Measurements from ENCODE around the gene PCDHA1. TPM values are rescaled to one million over a fixed set of nuclear protein-coding genes. Genes with fewer than 3 reads are reported as not detected.

The PCDHA1 gene
- total RNA-seq, 1 donor = not detected

DNA sequence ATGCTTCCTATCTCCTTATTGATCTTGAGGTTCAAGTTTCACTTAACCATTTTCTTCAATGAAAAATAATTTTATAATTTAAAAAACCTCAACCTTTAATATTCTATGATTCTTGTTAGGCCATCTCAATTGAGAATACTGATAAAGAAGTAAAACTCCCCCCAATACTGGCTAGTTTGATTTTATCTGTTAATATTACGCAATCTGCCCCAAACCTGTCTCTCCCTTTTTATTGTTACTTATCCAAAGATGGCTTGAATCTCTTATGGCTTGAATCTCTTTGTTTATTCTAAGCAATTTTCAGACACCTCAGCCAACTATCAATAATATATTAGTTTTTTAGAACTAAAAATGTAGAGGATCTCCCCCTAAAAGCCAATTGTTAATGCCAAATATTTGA is 176.2 kb downstream of the PCDHA1 start:
- no peak overlapping the region for H3K4me3 ChIP-seq (ENCODE audit: low read depth, low read length)
- no peak for DNase-seq (ENCODE audit: low read depth)
- no peak for TF ChIP-seq CTCF (IDR thresholded peaks at IDR 0.05; ENCODE audit: insufficient read depth, low read depth, low read length)

DNA sequence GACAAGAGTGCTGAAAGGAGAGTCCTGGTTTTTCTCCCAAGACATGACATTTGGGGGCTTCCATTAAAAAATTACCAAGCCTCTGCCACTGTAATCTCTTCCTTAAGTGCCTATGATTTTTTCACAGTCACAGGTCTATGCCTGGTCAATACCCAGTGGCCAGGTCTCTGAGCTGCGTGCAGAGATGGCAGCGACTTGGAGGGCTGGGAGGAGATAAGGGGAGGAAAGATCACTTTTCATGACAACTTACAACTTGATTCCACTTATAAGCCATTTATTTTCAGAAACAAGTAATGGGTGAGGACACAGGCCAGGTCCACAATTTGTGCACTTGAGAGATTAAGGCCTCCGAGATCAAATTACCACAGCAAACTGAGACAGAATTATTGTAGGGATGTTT is 178.4 kb downstream of the PCDHA1 start:
- no peak overlapping the region for H3K4me3 ChIP-seq (ENCODE audit: low read depth, low read length)
- TF ChIP-seq CTCF (IDR thresholded peaks at IDR 0.05; ENCODE audit: insufficient read depth, low read depth, low read length) = no peak
- no peak for DNase-seq (ENCODE audit: low read depth)

GRCh38 chr5:140965905-140966292 is 180.0 kb downstream of the PCDHA1 start:
- no peak for TF ChIP-seq CTCF (IDR thresholded peaks at IDR 0.05; ENCODE audit: insufficient read depth, low read depth, low read length)
- peak overlapping the region; percentile 43 for H3K4me3 ChIP-seq (ENCODE audit: low read depth, low read length)
- no peak for DNase-seq (ENCODE audit: low read depth)

DNA sequence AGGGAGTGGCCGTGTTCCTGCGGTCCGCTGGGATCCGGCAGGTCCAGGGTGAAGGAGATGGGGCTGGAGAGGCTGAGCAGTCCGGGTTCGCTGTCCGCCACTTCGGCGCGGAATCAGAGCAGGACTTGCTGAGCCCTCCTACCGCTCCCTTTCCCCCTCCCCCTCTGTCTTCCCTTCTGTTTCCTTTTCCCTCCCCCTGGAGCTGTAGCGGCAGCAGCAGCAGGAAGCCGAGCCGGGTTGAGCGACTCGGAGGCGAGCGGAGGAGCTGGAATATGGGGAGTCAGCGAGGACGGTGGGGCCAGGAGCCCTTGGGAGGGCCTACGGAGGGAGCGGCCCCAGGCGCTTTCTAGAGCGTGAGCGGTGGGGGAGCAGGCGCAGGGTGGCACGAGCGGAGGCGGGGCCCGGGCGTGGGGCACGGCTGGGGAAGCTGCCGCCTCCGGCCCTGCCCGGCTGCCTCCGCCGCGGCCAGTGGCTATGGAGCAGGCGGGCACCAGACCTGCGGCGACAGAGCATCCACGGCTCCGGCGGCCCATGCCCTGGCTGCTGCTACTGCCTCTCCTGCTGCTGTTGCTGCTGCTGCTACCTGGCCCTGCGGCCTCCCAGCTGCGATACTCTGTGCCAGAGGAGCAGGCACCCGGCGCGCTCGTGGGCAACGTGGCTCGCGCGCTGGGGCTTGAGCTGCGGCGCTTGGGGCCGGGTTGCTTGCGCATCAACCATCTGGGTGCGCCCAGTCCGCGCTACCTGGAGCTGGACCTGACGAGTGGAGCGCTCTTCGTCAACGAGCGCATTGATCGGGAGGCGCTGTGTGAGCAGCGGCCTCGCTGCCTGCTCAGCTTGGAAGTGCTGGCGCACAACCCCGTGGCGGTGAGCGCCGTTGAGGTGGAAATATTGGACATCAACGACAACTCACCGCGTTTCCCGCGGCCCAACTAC is 180.6 kb downstream of the PCDHA1 start, which contains the start of gene PCDHAC2:
TSS of gene PCDHAC2 (plus strand) at position 184 of the 933 bp plus-strand sequence. CDS start at position 475, 291 bp downstream.
- no peak for DNase-seq (ENCODE audit: low read depth)
- TF ChIP-seq CTCF (IDR thresholded peaks at IDR 0.05; ENCODE audit: insufficient read depth, low read depth, low read length) = no peak
- H3K4me3 ChIP-seq (ENCODE audit: low read depth, low read length) = peak within 1 kb of the TSS; percentile 43

DNA sequence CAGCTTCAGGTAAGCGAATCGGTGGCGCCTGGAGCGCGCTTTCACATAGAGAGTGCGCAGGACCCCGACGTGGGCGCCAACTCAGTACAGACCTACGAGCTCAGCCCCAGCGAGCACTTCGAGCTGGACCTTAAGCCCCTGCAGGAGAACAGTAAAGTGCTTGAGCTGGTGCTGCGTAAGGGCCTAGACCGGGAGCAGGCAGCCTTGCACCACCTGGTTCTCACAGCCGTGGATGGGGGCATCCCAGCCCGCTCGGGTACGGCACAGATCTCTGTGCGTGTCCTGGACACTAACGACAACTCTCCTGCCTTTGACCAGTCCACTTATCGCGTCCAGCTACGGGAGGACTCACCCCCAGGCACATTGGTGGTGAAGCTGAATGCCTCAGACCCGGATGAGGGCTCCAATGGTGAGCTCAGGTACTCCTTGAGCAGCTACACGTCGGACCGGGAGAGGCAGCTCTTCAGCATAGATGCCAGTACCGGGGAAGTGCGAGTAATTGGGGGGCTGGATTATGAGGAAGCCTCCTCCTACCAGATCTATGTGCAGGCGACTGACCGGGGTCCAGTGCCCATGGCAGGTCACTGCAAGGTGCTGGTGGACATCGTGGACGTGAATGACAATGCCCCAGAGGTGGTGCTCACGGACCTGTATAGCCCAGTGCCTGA is 181.4 kb downstream of the PCDHA1 start:
- no peak for TF ChIP-seq CTCF (IDR thresholded peaks at IDR 0.05; ENCODE audit: insufficient read depth, low read depth, low read length)
- no peak for DNase-seq (ENCODE audit: low read depth)
- no peak overlapping the region for H3K4me3 ChIP-seq (ENCODE audit: low read depth, low read length)

DNA sequence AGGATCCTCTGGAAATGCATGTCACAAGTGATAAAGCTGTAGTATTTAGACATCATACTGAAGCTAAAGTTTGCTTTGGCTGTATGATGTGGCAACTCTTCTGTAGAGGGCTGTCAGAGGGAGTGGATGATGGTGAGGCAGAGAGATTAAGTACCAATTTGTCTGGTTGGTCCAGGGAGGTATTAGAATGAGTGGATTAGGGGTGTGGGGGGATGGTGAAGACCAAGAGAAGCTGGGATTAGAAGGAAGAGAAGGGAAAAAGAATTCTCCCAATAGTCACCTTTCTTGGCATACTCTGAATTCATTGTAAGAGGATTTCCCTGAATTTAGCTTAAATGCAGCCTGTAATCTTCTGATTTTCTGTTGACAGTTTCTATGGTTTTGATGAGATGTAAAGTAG is 183.9 kb downstream of the PCDHA1 start:
- no peak for TF ChIP-seq CTCF (IDR thresholded peaks at IDR 0.05; ENCODE audit: insufficient read depth, low read depth, low read length)
- H3K4me3 ChIP-seq (ENCODE audit: low read depth, low read length) = no peak overlapping the region
- DNase-seq (ENCODE audit: low read depth) = no peak

All from fibroblast of villous mesenchyme (primary cell).